ENCODE data around the gene MAGI1.

DNA sequence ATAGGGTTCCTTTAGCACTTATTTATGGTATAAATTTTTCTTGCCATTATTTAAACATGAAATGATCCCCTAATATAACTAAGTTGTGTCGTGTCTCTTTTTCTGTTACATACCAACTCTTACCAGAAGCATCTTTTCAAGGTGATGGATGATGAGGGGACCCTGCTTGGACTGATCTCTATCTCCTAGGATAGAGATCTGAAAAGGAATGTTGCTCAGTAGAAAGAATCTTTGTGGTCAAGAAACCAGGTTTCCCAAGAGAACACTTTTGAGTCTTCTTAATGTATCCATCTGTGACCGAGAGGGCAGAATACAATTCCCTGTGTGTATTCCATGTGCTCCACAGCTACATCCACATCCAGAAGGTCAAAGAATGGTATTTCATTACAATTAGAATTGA, 409.7 kb downstream of the MAGI1 start:
- TF ChIP-seq POLR2A (IDR thresholded peaks at IDR 0.05) (no peak), CTCF (IDR thresholded peaks at IDR 0.05) (no peak)

All from uterus (tissue), 2 donors.